ENCODE results near the gene PBRM1. TPM values are rescaled to one million over a fixed set of nuclear protein-coding genes. Genes with fewer than 3 reads are reported as not detected.

Gene PBRM1
- total RNA-seq, 1 donor from 2014 or later = 88.6 TPM

- intact Hi-C loops (cut with micrococcal nuclease) = loop anchor here (2.0 to 10.0 kb wide), 9 partner anchors 297 to 866 kb away; partner anchors contain the start of genes ALAS1, DCP1A, RPL29 and SFMBT1
These were observed 147.8 kb downstream of the PBRM1 start for GRCh38 chr3:52537726-52538421.

DNA sequence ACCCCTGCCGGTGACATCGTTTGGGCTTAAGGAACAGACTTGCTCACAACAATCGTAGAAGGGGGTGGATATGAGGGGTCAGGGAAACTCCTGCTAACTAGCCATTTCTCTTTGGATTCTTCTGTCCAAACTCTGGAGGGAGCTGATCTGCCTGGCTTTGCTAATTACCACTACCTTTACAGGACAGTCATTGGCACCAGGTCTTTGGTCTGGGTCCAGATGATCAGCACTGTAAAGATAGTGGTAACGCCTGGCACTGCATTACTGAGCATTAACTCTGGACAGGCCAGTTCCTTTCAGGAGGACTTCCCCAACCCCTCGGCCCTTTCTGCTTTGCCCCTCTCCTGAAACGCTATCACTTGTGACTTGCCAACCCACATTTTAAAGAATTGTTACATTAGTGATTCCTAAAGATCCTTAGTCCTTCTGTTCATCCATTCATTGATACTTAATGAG, 148.5 kb downstream of the PBRM1 start:
- intact Hi-C loops (cut with micrococcal nuclease) = loop anchor here (2.0 to 10.0 kb wide), 9 partner anchors 296 to 865 kb away; partner anchors contain the start of genes ALAS1, DCP1A, RPL29 and SFMBT1

DNA sequence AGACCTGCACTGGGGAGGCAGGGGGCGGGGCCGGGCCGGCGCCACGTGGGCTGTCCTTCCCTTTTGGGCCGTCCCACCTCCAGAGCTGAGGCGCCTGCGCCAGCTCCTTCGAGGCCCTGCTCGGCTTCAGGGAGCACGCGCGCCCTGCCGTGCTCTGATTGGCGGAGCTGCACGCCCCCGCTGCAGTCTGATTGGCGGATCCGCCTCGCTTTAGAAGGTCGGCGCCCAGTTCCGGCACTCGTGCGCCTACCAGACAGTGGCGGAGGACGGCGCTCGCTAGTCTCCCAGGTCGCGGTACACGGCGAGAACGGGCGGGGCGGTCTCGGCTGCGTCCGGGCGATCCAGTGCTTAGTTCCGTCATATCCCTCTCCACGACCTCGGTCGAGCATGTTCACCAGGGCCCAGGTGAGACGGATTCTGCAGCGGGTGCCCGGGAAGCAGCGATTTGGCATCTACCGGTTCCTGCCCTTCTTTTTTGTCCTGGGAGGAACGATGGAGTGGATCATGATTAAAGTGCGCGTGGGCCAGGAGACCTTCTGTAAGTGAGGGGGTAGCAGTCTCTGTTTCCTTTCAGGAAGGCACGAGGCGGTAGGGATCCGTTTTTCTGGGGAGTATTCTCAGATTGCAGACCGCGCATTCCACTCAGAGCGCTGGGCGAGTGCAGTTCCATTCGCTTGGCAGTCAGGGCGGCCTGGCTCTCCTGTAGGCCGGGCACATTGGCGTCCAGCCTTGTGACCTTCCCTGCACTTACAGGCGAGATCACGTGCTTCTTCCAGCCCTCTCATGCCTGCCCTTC, 149.1 kb downstream of the PBRM1 start, which contains the start of gene UQCC5:
Gene UQCC5, plus strand, starts transcription at position 237 of the 796 bp plus-strand sequence. Its CDS starts 151 bp downstream, at position 388.
- intact Hi-C loops (cut with micrococcal nuclease) = loop anchor here (1.0 to 10.0 kb wide), 14 partner anchors 81 to 864 kb away; partner anchors contain the start of genes ALAS1, DCP1A, NISCH and PBRM1

DNA sequence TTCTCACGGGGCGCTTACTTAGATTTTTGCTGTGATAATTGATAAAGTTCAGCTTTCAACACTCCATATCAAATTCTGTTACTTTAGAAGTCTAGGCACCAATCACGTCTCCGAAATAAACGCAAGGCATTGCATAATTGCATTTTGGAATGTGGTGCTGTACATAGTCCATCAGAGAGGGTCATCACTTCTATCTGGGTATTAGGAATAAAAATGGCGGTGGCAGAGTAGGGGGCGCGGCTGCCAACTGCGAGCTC, 149.7 kb downstream of the PBRM1 start:
- intact Hi-C loops (cut with micrococcal nuclease) = loop anchor here (1.0 to 10.0 kb wide), 14 partner anchors 81 to 864 kb away; partner anchors contain the start of genes ALAS1, DCP1A, NISCH and PBRM1

DNA sequence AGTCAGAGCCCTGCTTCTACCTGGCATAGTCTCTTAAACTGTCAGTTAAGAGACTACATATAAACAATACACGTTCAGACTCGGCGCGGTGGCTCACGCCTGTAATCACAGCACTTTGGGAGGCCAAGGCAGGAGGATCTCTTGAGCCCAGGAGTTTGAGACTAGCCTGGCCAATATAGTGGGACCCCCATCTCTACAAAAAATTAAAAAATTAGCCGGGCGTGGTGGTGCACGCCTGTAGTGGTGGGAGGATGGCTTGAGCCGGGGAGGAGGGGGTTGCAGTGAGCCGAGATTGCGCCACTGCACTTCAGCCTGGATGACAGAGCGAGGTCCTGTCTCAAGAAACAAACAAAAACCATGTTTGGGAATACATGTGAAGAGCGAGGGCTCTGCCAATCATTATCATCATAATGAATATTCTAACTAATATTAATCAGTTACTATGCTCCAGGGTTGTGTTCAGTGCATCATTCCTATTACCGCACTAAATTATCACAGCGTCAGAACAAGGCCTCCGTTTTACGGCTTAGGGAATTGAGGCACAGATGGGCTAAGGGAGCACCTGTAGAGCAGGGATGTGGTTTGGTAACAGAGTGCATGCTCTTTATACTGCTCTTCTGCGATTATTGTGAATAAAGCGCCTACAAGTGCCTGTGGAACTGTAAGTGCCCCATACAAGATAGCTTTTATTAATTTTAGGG, 150.2 kb downstream of the PBRM1 start:
- intact Hi-C loops (cut with micrococcal nuclease) = loop anchor here (1.0 to 10.0 kb wide), 14 partner anchors 80 to 863 kb away; partner anchors contain the start of genes ALAS1, DCP1A, NISCH and PBRM1

DNA sequence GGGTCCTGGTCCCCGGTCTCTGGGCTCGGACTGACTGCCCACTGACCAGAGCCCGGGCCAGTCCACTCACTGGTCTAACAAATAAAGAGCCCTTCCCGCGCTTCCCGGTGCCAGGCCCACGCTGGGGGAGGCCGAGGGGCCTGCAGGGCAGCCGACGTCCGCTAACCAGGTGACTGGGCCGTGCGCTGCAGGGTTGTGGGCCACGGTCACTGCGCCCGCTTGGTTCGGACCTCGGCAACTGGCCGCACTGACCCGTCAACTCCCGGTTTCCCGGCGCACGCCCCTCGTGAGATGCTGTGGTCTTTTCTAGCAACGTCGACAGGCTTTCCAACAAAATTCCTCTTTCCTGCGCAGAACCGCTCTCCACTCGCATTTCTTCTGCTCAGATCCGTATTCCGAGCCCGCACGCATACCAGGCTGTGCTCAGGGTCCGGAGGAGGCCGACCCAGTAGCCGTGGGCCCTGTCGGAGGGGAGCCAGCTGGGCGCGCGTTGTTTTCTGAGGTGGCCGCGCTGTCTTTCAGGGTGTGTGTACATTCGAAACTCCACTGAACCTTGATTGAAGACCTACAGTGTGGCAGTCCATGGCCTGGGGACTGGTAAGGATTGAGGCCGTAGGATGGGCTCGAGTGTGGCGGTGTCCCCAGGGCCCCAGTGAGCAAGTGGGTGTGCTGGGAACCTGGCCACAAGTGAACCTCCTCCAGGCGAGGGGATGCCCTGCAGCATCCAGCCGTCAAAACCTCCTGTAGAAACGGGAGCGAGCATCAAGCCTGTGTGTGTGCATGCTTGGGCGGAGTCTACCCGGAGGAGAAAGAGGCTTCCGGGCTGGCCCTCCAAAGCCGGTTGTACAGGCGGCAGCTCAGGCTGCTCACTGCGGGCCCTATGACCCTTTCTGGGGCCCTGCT, 151.2 kb downstream of the PBRM1 start:
- intact Hi-C loops (cut with micrococcal nuclease) = loop anchor here (5.0 to 10.0 kb wide), 4 partner anchors 363 to 862 kb away; partner anchors contain the start of genes RPL29, SFMBT1, STIMATE and TEX264

DNA sequence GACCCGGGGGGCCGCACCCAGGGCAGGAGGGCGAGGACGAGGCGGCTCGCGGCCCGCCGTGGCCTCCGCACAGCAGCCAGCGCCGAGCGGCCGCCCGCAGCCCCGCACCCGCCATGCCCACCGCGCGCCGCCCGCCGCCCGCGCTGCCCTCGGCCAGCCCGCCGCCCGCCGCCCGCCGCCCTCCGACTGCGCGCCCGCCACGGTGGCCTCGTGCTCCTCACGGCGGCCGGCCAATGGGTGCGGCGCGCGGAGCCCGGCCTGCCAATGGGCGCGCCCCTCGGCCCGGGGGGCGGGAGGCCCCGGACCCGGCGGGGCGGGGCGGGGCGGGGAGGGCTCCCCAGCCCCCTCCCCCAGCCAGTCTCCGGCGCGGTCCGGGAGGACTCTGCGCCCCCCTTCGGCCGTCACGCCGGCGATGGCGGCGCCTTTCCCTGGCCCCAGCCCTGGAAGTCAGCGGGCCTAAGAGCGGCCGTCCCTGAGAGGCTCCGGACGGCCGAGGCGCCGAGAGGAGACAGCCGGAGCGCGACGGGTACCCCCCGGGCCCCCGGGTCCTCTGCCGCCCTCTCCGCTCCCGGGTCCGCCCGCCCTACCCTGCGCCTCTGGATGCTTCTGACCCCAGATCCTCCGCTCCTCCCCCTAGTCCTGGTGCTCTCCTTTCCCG, 152.0 kb downstream of the PBRM1 start, which contains the start of gene NT5DC2:
Gene NT5DC2, minus strand, starts transcription at position 235 of the 658 bp plus-strand sequence. Its CDS starts 120 bp downstream, at position 115.
- intact Hi-C loops (cut with micrococcal nuclease) = loop anchor here (10.0 kb wide), 1 partner anchor 511 kb away; the partner anchor contains the start of gene SFMBT1

- intact Hi-C loops (cut with micrococcal nuclease) = loop anchor here (10.0 kb wide), 1 partner anchor 512 kb away; the partner anchor contains the start of gene SFMBT1
These were observed 152.7 kb downstream of the PBRM1 start for GRCh38 chr3:52532838-52533622.

- intact Hi-C loops (cut with micrococcal nuclease) = loop anchor here (10.0 kb wide), 1 partner anchor 512 kb away; the partner anchor contains the start of gene SFMBT1
These were observed 153.2 kb downstream of the PBRM1 start for GRCh38 chr3:52532517-52532837.

- intact Hi-C loops (cut with micrococcal nuclease) = loop anchor here (10.0 kb wide), 1 partner anchor 513 kb away; the partner anchor contains the start of gene SFMBT1
These were observed 153.7 kb downstream of the PBRM1 start for GRCh38 chr3:52531860-52532516.

DNA sequence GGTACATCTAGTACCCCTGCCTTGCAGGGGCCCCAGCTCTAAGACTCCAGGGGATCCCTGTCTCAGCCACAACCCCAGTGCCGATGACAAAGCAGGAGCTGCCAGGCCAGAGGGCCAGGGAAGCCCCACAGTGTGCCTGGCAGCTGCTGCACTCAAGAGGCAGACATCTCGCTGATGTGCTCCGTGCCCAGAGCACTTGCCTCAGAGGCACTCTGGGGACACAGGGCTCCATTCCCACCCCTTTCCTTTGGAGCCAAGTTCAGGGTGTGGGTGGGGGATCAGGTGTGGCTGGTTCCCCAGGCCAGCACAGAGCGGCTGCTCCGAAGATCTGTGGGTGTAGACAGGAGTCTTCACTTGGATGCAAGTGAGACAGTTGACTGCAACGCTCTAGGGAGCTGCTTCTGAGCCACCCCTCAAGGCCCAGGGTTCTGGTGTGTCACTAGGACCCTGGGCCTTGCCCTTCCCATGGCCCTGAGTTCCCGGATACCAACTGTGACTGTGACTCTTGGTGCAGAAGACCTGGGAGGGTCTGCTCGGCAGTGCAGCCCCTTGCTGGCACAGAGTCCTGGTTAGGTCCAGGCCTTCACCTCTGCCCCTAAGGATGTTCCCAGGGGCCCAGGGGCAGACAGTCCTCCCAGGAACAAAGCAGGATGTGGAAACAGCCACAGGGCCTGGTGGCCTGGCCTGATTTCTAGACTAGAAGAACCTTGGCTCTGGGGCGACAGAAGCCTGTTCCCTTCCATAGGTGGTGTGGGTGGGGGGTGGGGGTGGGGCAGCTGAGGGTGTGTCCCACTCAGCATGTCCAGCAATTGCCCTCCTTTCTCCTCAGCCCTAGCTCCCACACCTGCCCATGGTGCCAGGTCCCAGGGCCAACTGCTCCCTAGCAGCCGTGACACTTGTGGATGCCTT, 154.5 kb downstream of the PBRM1 start:
- intact Hi-C loops (cut with micrococcal nuclease) = loop anchor here (10.0 kb wide), 1 partner anchor 514 kb away; the partner anchor contains the start of gene SFMBT1

DNA sequence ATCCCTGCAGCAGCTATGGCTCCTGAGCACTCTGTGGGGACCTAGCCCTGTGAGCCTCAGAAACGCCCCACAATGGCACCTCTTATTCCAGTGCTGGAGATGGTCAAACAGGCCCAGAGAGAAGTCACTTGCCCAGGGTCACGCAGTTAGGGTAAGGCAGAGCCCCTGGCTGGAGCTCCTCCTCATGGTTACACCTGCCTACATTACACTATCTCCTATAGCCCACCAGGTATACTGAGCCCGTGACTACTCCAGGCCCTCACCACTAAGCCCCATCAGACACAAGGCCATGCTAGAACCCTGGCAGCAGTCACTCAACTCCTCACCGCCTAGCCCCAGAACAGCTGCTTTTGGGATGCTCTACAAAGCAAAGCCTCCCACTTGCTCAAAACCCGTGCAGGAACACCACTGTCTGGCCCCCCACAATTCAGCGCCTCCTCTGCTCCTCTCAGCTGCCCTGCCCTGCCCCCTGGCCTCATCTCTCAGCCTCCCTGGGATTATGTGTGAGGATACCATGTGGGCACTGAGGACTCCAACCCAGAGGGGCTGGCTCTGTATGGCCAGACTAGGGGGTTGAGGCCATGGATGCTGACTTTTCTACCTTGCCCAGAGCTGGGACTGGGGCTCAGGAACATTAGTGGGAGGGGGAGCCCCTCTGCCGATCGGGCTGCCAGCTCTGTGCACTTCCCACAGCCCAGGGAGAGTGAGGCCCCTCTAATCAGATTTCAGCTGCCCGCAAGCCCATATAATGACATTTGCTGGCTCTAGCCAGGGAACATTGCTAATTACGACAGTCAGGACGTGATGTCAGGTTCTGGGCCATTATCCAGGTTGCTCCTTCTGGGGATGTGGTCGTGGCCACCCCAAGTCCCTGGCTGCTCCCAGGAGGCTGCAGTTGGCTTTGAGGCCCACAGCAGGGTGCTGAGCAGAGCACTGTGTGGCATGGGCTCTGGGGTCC, 156.1 kb downstream of the PBRM1 start:
- intact Hi-C loops (cut with micrococcal nuclease) = loop anchor here (10.0 kb wide), 1 partner anchor 515 kb away; the partner anchor contains the start of gene SFMBT1

GRCh38 chr3:52528586-52529375, 156.9 kb downstream of the PBRM1 start:
- intact Hi-C loops (cut with micrococcal nuclease) = no loop called here

DNA sequence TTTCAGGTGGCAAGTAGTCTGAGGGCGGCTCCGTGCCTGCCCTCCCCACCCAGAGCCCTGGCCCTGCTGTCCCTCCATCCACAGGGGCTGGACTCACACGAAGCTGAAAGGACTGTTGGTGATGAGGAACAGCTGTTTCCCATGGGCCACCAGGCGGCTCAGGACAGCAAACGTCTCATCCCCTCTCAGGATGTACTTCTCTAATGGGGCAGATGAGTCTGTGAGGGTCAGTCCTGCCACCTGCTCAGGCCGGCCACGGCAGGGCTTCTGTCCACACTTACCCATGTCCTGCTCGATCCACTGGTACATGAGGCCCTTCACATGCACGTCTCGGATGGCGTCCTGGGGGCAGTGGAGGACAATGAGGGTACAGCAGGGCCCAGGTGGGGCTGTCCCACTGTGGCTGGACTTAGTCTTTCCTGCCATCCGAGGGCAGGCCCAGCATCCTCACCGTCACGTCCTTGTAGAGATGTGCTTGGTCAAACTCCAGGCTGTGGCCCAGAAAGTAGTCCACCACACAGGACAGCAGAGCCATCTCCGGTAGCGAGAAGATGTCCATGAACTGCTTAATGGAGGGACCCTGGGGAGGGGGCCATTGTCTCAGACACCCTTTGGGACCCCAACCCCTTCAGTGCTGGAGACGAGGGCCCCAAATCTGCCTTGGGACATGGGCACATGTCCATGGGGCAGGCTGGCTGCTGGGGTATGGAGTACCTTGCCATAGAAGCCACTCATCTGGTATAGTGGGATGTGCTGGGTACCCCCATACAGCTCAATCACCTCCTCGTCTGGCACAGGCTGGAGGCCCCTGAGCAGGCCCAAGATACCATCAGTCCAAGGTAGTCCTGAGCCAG, 157.8 kb downstream of the PBRM1 start:
- intact Hi-C loops (cut with micrococcal nuclease) = no loop called here

Data from T-helper 1 cell treated with Interleukin-12 subunit alpha and Interleukin-12 subunit beta and Interleukin-4 antibody, amounts not matched to agents 30 ng/mL and 1 ng/mL, for 36 hours (primary cell).